ENCODE results near the gene PBX4. TPM values are rescaled to one million over a fixed set of nuclear protein-coding genes. Genes with fewer than 3 reads are reported as not detected.

Gene PBX4
- total and polyA plus RNA-seq, 2 of the 8 experiments (the other 6 are each of a cell fraction or from before 2014, with no cell fraction given): 3.4 to 3.8 TPM

GRCh38 chr19:19524053-19524452, 94.4 kb downstream of the PBX4 start (continued):
- TF ChIP-seq MAFK (IDR thresholded peaks at IDR 0.05; ENCODE audit: low read depth, low read length) (no peak), BRCA1 (IDR thresholded peaks at IDR 0.05; ENCODE audit: low read depth, low read length) (no peak), SP1 (IDR thresholded peaks at IDR 0.05; ENCODE audit: low read depth, low read length) (no peak), ASH2L (IDR thresholded peaks at IDR 0.05; ENCODE audit: low read length) (no peak), SIRT6 (IDR thresholded peaks at IDR 0.05; ENCODE audit: low read length) (no peak)
